Neural progenitor cell (in vitro differentiated cells): ENCODE results near the gene FMNL2. TPM values are rescaled to one million over a fixed set of nuclear protein-coding genes. Genes with fewer than 3 reads are reported as not detected.

Source experiments
- DNase-seq: peaks from one replicate; pipeline ENCODE4 v3.0.0-alpha.2; 2016; ENCODE audit warnings: low spot score
- H2AFZ ChIP-seq: fragments of 200-600 bp; sonication (generic); replicated peaks from 2 replicates; pipeline ENCODE4 v1.6.1; 2016; ENCODE audit warnings: antibody characterized with exemption
- H3F3A ChIP-seq: fragments of 200-600 bp; sonication (generic); 2 replicates; pipeline ENCODE4 v1.6.1; 2016; ENCODE audit warnings: antibody characterized with exemption, low read depth
- H3K27ac ChIP-seq: fragments of 200-600 bp; sonication (generic); 2 replicates; pipeline ENCODE4 v1.5.1; 2016; ENCODE audit warnings: mild to moderate bottlenecking
- H3K27me3 ChIP-seq: fragments of 200-600 bp; sonication (generic); 2 replicates; pipeline ENCODE4 v1.6.1; 2016; ENCODE audit warnings: mild to moderate bottlenecking, moderate library complexity
- H3K36me3 ChIP-seq: fragments of 200-600 bp; sonication (generic); 2 replicates; pipeline ENCODE4 v1.5.1; 2016
- H3K4me1 ChIP-seq: fragments of 200-600 bp; sonication (generic); 2 replicates; pipeline ENCODE4 v1.6.1; 2016; ENCODE audit warnings: mixed run types
- H3K4me2 ChIP-seq: fragments of 200-600 bp; sonication (generic); 2 replicates; pipeline ENCODE4 v1.6.1; 2016
- H3K4me3 ChIP-seq: fragments of 200-600 bp; sonication (generic); 2 replicates; pipeline ENCODE4 v1.5.1; 2016
- H3K79me2 ChIP-seq: fragments of 200-600 bp; sonication (generic); 2 replicates; pipeline ENCODE4 v1.6.1; 2016; ENCODE audit warnings: low read depth
- H3K9ac ChIP-seq: fragments of 200-600 bp; sonication (generic); 2 replicates; pipeline ENCODE4 v1.6.1; 2016
- H3K9me3 ChIP-seq: fragments of 200-600 bp; sonication (generic); 2 replicates; pipeline ENCODE4 v1.5.1; 2016; ENCODE audit warnings: low read depth
- H4K20me1 ChIP-seq: fragments of 200-600 bp; sonication (generic); 2 replicates; pipeline ENCODE4 v1.6.1; 2016; ENCODE audit warnings: low read depth
- H3K27ac Mint-ChIP-seq: 3 replicates; pipeline ENCODE4 v1.8.0; 2021; ENCODE audit warnings: mixed read lengths
- H3K27me3 Mint-ChIP-seq: 2 replicates; pipeline ENCODE4 v1.8.0; 2022; ENCODE audit warnings: low read depth, mild to moderate bottlenecking, inconsistent platforms, moderate library complexity, mixed read lengths; ENCODE audit not compliant: insufficient read depth
- H3K36me3 Mint-ChIP-seq: 3 replicates; pipeline ENCODE4 v1.8.0; 2021; ENCODE audit warnings: mixed read lengths
- H3K4me1 Mint-ChIP-seq: 3 replicates; pipeline ENCODE4 v1.8.0; 2021; ENCODE audit warnings: mixed read lengths
- H3K4me3 Mint-ChIP-seq: 3 replicates; pipeline ENCODE4 v1.8.0; 2021; ENCODE audit warnings: mild to moderate bottlenecking, moderate library complexity, mixed read lengths
- H3K9me3 Mint-ChIP-seq: 3 replicates; pipeline ENCODE4 v1.8.0; 2020; ENCODE audit warnings: mixed read lengths
- EZH2 ChIP-seq: fragments of 200-600 bp; sonication (generic); IDR thresholded peaks from 2 replicates; pipeline ENCODE4 v1.6.1; 2017; ENCODE audit warnings: antibody characterized with exemption, mild to moderate bottlenecking, moderate library complexity
- EZH2phosphoT487 ChIP-seq: fragments of 200-600 bp; sonication (generic); IDR thresholded peaks from 2 replicates; pipeline ENCODE4 v1.6.1; 2017; ENCODE audit warnings: antibody characterized with exemption
- total RNA-seq: library from RNA; depleted of rRNA; stranded (reverse); fragments of >200 nt; gene quantifications from 2 replicates; pipeline ENCODE4 v1.2.3, GENCODE V29; 2015; ENCODE audit warnings: low replicate concordance
- TF ChIP-seq, protein P1 (sequence below): fragments of 200-600 bp; sonication (generic); IDR thresholded peaks from 2 replicates; pipeline ENCODE4 v1.5.1; 2017; ENCODE audit warnings: antibody characterized with exemption, mild to moderate bottlenecking

The FMNL2 gene
- total RNA-seq, 1 donor from 2014 or later: 99.7 TPM

DNA sequence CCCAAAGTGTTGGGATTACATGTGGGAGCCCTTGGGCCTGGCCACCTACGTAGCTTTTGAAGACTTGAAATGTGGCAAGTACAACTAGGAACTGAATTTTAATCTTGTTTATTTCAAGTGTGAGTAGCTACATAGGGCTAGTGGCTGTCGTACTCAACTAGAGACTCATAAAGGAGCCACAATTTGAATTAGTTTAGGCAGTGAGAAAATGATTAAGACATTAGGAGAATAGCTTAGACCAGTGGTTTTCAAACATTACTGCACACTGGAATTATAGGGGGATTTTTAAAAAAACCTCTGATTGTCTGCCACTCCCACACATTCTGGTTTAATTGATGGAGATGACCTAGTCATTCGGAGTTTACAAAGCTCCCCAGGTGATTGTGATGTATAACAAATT, 127.1 kb downstream of the FMNL2 start:
- Histone ChIP-seq H3K79me2 (peaks cover 98% of the 10 kb centered on the region), H2AFZ (no peak overlapping the region), H3K9ac (no peak overlapping the region), H4K20me1 (peaks cover 87% of the 10 kb centered on the region), H3K27me3 (no peaks in the 10 kb centered on the region), H3K4me2 (no peak overlapping the region), H3K9me3 (no peaks in the 10 kb centered on the region), H3K4me3 (no peak overlapping the region), H3K27ac (no peak overlapping the region), H3F3A (peaks cover 6% of the 10 kb centered on the region), H3K36me3 (no peaks in the 10 kb centered on the region), H3K4me1 (peaks cover 33% of the 10 kb centered on the region)
- no peak for DNase-seq
- peaks cover 9% of the 10 kb centered on the region for H3K36me3 Mint-ChIP-seq
- peaks cover 43% of the 10 kb centered on the region for H3K4me1 Mint-ChIP-seq
- H3K27me3 Mint-ChIP-seq: peaks cover 2% of the 10 kb centered on the region
- TF ChIP-seq EZH2phosphoT487 (no peak), EZH2 (no peak)
- TF ChIP-seq, protein P1, sequence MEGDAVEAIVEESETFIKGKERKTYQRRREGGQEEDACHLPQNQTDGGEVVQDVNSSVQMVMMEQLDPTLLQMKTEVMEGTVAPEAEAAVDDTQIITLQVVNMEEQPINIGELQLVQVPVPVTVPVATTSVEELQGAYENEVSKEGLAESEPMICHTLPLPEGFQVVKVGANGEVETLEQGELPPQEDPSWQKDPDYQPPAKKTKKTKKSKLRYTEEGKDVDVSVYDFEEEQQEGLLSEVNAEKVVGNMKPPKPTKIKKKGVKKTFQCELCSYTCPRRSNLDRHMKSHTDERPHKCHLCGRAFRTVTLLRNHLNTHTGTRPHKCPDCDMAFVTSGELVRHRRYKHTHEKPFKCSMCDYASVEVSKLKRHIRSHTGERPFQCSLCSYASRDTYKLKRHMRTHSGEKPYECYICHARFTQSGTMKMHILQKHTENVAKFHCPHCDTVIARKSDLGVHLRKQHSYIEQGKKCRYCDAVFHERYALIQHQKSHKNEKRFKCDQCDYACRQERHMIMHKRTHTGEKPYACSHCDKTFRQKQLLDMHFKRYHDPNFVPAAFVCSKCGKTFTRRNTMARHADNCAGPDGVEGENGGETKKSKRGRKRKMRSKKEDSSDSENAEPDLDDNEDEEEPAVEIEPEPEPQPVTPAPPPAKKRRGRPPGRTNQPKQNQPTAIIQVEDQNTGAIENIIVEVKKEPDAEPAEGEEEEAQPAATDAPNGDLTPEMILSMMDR: no peak
- peaks cover 6% of the 10 kb centered on the region for H3K9me3 Mint-ChIP-seq
- H3K27ac Mint-ChIP-seq: no peak overlapping the region
- H3K4me3 Mint-ChIP-seq: no peak overlapping the region

DNA sequence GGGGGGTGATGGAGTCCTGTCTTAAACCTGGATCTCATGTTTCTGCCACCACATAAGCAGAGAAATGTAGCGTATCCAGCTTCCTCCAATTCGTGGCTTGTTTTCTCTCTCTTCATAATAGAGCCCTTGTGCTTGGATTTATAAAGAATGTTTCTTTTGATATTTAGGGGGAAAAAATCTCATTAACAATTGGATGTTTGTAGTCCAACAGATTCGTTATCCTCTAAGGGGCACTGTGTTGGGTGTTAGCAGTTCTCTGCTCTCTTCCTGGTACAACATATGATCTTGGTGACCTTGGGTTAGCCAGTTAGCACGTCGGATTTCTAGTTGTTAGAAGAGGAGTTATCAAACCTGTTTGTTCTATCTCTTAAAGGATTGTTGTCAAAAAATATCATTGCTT, 127.8 kb downstream of the FMNL2 start:
- Histone ChIP-seq H3K9ac (no peak overlapping the region), H4K20me1 (peaks cover 89% of the 10 kb centered on the region), H3K27ac (no peak overlapping the region), H2AFZ (no peak overlapping the region), H3K36me3 (no peaks in the 10 kb centered on the region), H3K9me3 (no peaks in the 10 kb centered on the region), H3K4me2 (no peak overlapping the region), H3K4me3 (no peak overlapping the region), H3F3A (peaks cover 6% of the 10 kb centered on the region), H3K79me2 (peaks cover 98% of the 10 kb centered on the region), H3K4me1 (peaks cover 39% of the 10 kb centered on the region), H3K27me3 (no peaks in the 10 kb centered on the region)
- DNase-seq: no peak
- H3K27me3 Mint-ChIP-seq: peaks cover 2% of the 10 kb centered on the region
- peaks cover 49% of the 10 kb centered on the region for H3K4me1 Mint-ChIP-seq
- TF ChIP-seq, protein P1: no peak
- no peak for TF ChIP-seq EZH2phosphoT487
- TF ChIP-seq EZH2: no peak
- H3K27ac Mint-ChIP-seq: no peak overlapping the region
- H3K4me3 Mint-ChIP-seq: no peak overlapping the region
- peaks cover 2% of the 10 kb centered on the region for H3K9me3 Mint-ChIP-seq
- peaks cover 5% of the 10 kb centered on the region for H3K36me3 Mint-ChIP-seq

DNA sequence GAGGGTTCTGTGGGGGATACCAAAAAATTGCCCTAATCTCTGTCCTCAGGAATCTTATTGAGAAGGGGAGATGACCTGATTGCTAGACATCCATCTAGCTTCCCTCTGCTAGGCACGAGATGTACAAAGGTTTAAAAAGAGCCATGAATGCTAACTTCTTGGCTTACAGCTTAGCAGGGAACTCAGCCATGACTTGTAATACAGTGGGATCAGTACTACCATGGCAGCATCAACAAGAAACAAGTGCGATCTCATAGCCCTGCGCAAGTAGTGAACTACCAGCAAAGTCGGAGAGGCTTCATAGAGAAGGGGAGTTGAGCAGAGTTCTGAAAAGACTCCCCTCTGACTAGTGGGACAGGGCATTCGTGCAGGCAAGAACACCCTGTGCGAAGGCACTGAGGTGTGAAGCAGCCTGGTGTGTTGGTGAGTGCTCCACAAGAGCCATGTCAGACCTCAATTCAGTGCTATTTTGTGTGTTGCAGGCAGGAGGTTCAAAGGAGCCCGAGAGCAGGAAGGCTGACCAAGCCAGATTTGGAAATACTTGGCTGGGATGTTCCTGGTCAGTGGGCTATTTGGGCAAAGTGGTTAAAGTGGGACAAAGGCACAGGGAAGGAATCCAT, 130.0 kb downstream of the FMNL2 start:
- Histone ChIP-seq H3K4me3 (no peak overlapping the region), H2AFZ (no peak overlapping the region), H3K79me2 (peaks cover 98% of the 10 kb centered on the region), H3F3A (peaks cover 6% of the 10 kb centered on the region), H3K27me3 (no peaks in the 10 kb centered on the region), H4K20me1 (peaks cover 94% of the 10 kb centered on the region), H3K27ac (no peak overlapping the region), H3K4me2 (peak overlapping the region; percentile 24), H3K9ac (no peak overlapping the region), H3K4me1 (peaks cover 57% of the 10 kb centered on the region), H3K36me3 (no peaks in the 10 kb centered on the region), H3K9me3 (no peaks in the 10 kb centered on the region)
- H3K4me3 Mint-ChIP-seq: peak overlapping the region; percentile 30
- TF ChIP-seq, protein P1: no peak
- TF ChIP-seq EZH2 (no peak), EZH2phosphoT487 (no peak)
- peaks cover 62% of the 10 kb centered on the region for H3K4me1 Mint-ChIP-seq
- no peaks in the 10 kb centered on the region for H3K9me3 Mint-ChIP-seq
- no peak for DNase-seq
- H3K27me3 Mint-ChIP-seq: peaks cover 2% of the 10 kb centered on the region
- no peaks in the 10 kb centered on the region for H3K36me3 Mint-ChIP-seq
- peak overlapping the region; percentile 98 for H3K27ac Mint-ChIP-seq
